Measurements from ENCODE around the gene LY6G5B. TPM values are rescaled to one million over a fixed set of nuclear protein-coding genes. Genes with fewer than 3 reads are reported as not detected.

The LY6G5B gene
- total RNA-seq, 2 experiments from 2014 or later = 12.3 to 28.7 TPM

GRCh38 chr6:31631681-31632278 lies 38.0 kb upstream of the LY6G5B start:
- Histone ChIP-seq H3K9me3 (ENCODE audit: low read length) (no peaks in the 10 kb centered on the region), H4K20me1 (ENCODE audit: insufficient read depth, low read length) (no peaks in the 10 kb centered on the region; the same call in 1 of the 2 replicates), H3K9me2 (ENCODE audit: insufficient read depth, low read length) (no peaks in the 10 kb centered on the region), H3K36me3 (ENCODE audit: insufficient read depth, low read length) (peaks cover 100% of the 10 kb centered on the region), H3K4me3 (ENCODE audit: low read depth, low read length, poor library complexity, severe bottlenecking) (no peak overlapping the region), H3K79me2 (ENCODE audit: insufficient read depth, low read depth, low read length) (no peaks in the 10 kb centered on the region), H3K4me2 (ENCODE audit: low read length) (no peak overlapping the region), H3K27ac (ENCODE audit: low read depth, low read length, poor library complexity, severe bottlenecking) (no peak overlapping the region), H3K4me1 (ENCODE audit: insufficient read depth, low read length, poor library complexity, severe bottlenecking) (no peaks in the 10 kb centered on the region), H2AFZ (ENCODE audit: low read length) (no peak overlapping the region)
- intact Hi-C loops (cut with micrococcal nuclease; ENCODE audit: unreplicated experiment) = no loop called here
- TF ChIP-seq CTCF (conservative IDR thresholded peaks at IDR 0.05; ENCODE audit: low read length) (no peak), EZH2phosphoT487 (IDR thresholded peaks at IDR 0.05; ENCODE audit: borderline replicate concordance, low read depth, low read length) (no peak)
- ChIA-PET CTCF (ENCODE audit: unreplicated experiment) (no interaction called here), POLR2A (no interaction called here)
- BruUV-seq (replicated peaks) = TSS peak; percentile 44
- no peak for DNase-seq (ENCODE audit: low spot score)

DNA sequence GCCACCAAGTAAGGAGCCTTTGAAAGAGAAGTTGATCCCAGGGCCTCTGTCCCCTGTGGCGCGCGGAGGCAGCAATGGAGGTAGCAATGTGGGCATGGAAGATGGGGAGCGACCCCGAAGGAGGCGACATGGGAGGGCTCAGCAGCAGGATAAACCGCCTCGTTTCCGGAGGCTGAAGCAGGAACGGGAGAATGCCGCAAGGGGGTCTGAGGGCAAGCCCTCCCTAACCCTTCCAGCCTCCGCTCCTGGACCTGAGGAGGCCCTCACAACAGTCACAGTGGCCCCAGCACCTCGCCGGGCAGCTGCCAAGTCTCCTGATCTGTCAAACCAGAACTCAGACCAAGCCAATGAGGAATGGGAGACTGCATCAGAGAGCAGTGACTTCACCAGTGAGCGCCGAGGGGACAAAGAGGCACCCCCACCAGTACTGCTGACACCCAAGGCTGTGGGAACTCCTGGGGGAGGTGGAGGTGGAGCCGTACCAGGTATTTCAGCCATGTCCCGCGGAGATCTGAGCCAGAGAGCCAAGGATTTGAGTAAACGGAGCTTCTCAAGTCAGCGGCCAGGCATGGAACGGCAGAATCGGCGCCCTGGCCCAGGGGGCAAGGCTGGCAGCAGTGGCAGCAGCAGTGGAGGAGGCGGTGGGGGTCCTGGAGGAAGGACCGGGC lies 37.4 kb upstream of the LY6G5B start:
- DNase-seq (ENCODE audit: low spot score) = no peak
- intact Hi-C loops (cut with micrococcal nuclease; ENCODE audit: unreplicated experiment) = no loop called here
- Histone ChIP-seq H3K4me1 (ENCODE audit: insufficient read depth, low read length, poor library complexity, severe bottlenecking) (peaks cover 3% of the 10 kb centered on the region), H3K9me3 (ENCODE audit: low read length) (no peaks in the 10 kb centered on the region), H3K36me3 (ENCODE audit: insufficient read depth, low read length) (peaks cover 100% of the 10 kb centered on the region), H3K4me2 (ENCODE audit: low read length) (no peak overlapping the region), H3K79me2 (ENCODE audit: insufficient read depth, low read depth, low read length) (no peaks in the 10 kb centered on the region), H3K4me3 (ENCODE audit: low read depth, low read length, poor library complexity, severe bottlenecking) (no peak overlapping the region), H2AFZ (ENCODE audit: low read length) (no peak overlapping the region), H4K20me1 (ENCODE audit: insufficient read depth, low read length) (no peaks in the 10 kb centered on the region; the same call in 1 of the 2 replicates), H3K9me2 (ENCODE audit: insufficient read depth, low read length) (no peaks in the 10 kb centered on the region), H3K27ac (ENCODE audit: low read depth, low read length, poor library complexity, severe bottlenecking) (no peak overlapping the region)
- ChIA-PET CTCF (ENCODE audit: unreplicated experiment) (no interaction called here), POLR2A (no interaction called here)
- TF ChIP-seq EZH2phosphoT487 (IDR thresholded peaks at IDR 0.05; ENCODE audit: borderline replicate concordance, low read depth, low read length) (no peak), CTCF (conservative IDR thresholded peaks at IDR 0.05; ENCODE audit: low read length) (no peak)
- no TSS peak for BruUV-seq (replicated peaks)

DNA sequence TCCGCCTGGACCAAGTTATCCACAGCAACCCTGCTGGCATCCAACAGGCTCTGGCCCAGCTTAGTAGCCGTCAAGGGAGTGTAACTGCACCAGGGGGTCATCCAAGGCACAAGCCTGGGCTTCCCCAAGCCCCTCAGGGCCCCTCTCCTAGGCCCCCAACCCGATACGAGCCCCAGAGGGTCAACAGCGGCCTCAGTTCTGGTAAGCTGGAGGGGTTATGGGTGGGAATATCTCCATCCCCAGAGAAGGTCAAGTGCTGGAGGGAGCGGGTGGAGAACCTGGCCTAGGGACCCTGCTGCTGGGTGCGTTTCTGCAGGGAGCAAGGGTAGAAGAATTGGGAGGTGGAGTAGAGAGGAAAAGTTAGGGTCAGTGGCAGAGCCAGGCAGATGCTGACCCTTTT lies 36.3 kb upstream of the LY6G5B start:
- H3K4me1 ChIP-seq (ENCODE audit: insufficient read depth, low read length, poor library complexity, severe bottlenecking) = peaks cover 10% of the 10 kb centered on the region
- no peaks in the 10 kb centered on the region; the same call in 1 of the 2 replicates for H4K20me1 ChIP-seq (ENCODE audit: insufficient read depth, low read length)
- no peak overlapping the region for H3K27ac ChIP-seq (ENCODE audit: low read depth, low read length, poor library complexity, severe bottlenecking)
- intact Hi-C loops (cut with micrococcal nuclease; ENCODE audit: unreplicated experiment) = no loop called here
- ChIA-PET POLR2A (interaction anchor here (1.0 kb wide), 1 partner anchor 11 kb away, joined by 4 read pairs; no protein-coding TSS in a partner anchor), CTCF (ENCODE audit: unreplicated experiment) (no interaction called here)
- H3K79me2 ChIP-seq (ENCODE audit: insufficient read depth, low read depth, low read length) = no peaks in the 10 kb centered on the region
- TF ChIP-seq EZH2phosphoT487 (IDR thresholded peaks at IDR 0.05; ENCODE audit: borderline replicate concordance, low read depth, low read length) (no peak), CTCF (conservative IDR thresholded peaks at IDR 0.05; ENCODE audit: low read length) (no peak)
- no peak overlapping the region for H3K4me2 ChIP-seq (ENCODE audit: low read length)
- no peak overlapping the region for H3K4me3 ChIP-seq (ENCODE audit: low read depth, low read length, poor library complexity, severe bottlenecking)
- H3K9me3 ChIP-seq (ENCODE audit: low read length) = no peaks in the 10 kb centered on the region
- peaks cover 100% of the 10 kb centered on the region for H3K36me3 ChIP-seq (ENCODE audit: insufficient read depth, low read length)
- no peaks in the 10 kb centered on the region for H3K9me2 ChIP-seq (ENCODE audit: insufficient read depth, low read length)
- no peak for DNase-seq (ENCODE audit: low spot score)
- no peak overlapping the region for H2AFZ ChIP-seq (ENCODE audit: low read length)
- no TSS peak for BruUV-seq (replicated peaks)
